GM12878 (cell line): ENCODE data around the gene FADS1. TPM values are rescaled to one million over a fixed set of nuclear protein-coding genes. Genes with fewer than 3 reads are reported as not detected.

Source experiments
- ASH2L ChIP-seq: fragments of 300-600, 200-600 bp; sonication (generic); IDR thresholded peaks from 2 replicates; pipeline ENCODE4 v1.6.1; 2017; ENCODE audit warnings: low read depth, mild to moderate bottlenecking, borderline replicate concordance
- BRCA1 ChIP-seq: IDR thresholded peaks from 2 replicates; pipeline ENCODE4 v1.6.1; 2011; ENCODE audit warnings: low read depth, low read length, improper control_type of control experiment
- CEBPB ChIP-seq, 2 experiments: fragments of 150-350 bp in 1 of 2; IDR thresholded peaks; 2 replicates each; pipeline ENCODE4 v1.6.1; 2012 to 2014; ENCODE audit warnings: low read depth in 2 of 2, low read length in 2 of 2, borderline replicate concordance in 1 of 2, inconsistent platforms in 1 of 2
- HCFC1 ChIP-seq: fragments of 150-350 bp; IDR thresholded peaks from 2 replicates; pipeline ENCODE4 v1.6.1; 2014; ENCODE audit warnings: low read length
- LARP7 ChIP-seq: fragments of 450-650 bp; IDR thresholded peaks from 2 replicates; pipeline ENCODE4 v1.6.1; 2017; ENCODE audit warnings: mild to moderate bottlenecking
- MXI1 ChIP-seq: fragments of 150-350 bp; IDR thresholded peaks from 2 replicates; pipeline ENCODE4 v1.6.1; 2011; ENCODE audit warnings: low read depth, mild to moderate bottlenecking, inconsistent platforms, low read length, improper control_type of control experiment
- NFIC ChIP-seq: IDR thresholded peaks from 2 replicates; pipeline ENCODE4 v1.6.1; 2012; ENCODE audit warnings: low read depth, mild to moderate bottlenecking, inconsistent platforms, low read length, moderate library complexity
- PAX8 ChIP-seq: fragments of 450-650 bp; IDR thresholded peaks from 2 replicates; pipeline ENCODE4 v1.6.1; 2017; ENCODE audit warnings: mild to moderate bottlenecking, moderate library complexity
- POLR2AphosphoS2 ChIP-seq: IDR thresholded peaks from 2 replicates; pipeline ENCODE4 v1.6.1; 2011; ENCODE audit warnings: low read depth, mild to moderate bottlenecking, low read length, improper control_type of control experiment, moderate library complexity
- RFX5 ChIP-seq: IDR thresholded peaks from 2 replicates; pipeline ENCODE4 v1.6.1; 2011; ENCODE audit warnings: low read depth, low read length, improper control_type of control experiment
- RUNX3 ChIP-seq: IDR thresholded peaks from 2 replicates; pipeline ENCODE4 v1.6.1; 2012; ENCODE audit warnings: low read length, inconsistent platforms
- SMARCA5 ChIP-seq: fragments of 450-650 bp; IDR thresholded peaks from 2 replicates; pipeline ENCODE4 v1.6.1; 2017; ENCODE audit warnings: mild to moderate bottlenecking
- SP1 ChIP-seq: IDR thresholded peaks from one replicate; pipeline ENCODE4 v1.6.1; 2011; ENCODE audit warnings: low read depth, low read length
- ZNF217 ChIP-seq: fragments of 450-650 bp; IDR thresholded peaks from 2 replicates; pipeline ENCODE4 v1.6.1; 2017; ENCODE audit warnings: antibody characterized with exemption, mild to moderate bottlenecking
- polyA plus RNA-seq, 11 experiments: library from polyadenylated mRNA; depleted of rRNA in 4 of 11; unstranded in 6 of 11; stranded (reverse) in 5 of 11; fragments of >200 nt; fragmentation: Nextera tagmentation in 4 of 11; fragmentation: Illumina TruSeq in 1 of 11; extraction: Ambion mirVana in 4 of 11; extraction: Trizol in 1 of 11; gene quantifications; 1 replicate in 1 of 11; 2 replicates in 10 of 11; pipeline versions ENCODE4 v1.2.1 to v1.2.3, GENCODE V29; 2011 to 2016; ENCODE audit warnings: inconsistent platforms in 2 of 11, missing spikeins in 2 of 11, low read depth in 1 of 11
- total RNA-seq, 4 experiments: library from RNA; depleted of rRNA in 3 of 4; stranded (reverse); fragments of >200 nt in 3 of 4; fragmentation: Illumina TruSeq in 1 of 4; extraction: Trizol in 1 of 4; gene quantifications; 2 replicates each; pipeline versions ENCODE4 v1.2.1 to v1.2.3, GENCODE V29; 2013 to 2021
- TF ChIP-seq, protein P1 (sequence below): fragments of 450-650 bp; IDR thresholded peaks from 2 replicates; pipeline ENCODE4 v1.6.1; 2018; ENCODE audit warnings: mild to moderate bottlenecking, low read depth, moderate library complexity; ENCODE audit not compliant: partially characterized antibody
- TF ChIP-seq, protein P2 (sequence below): fragments of 450-650 bp; IDR thresholded peaks from 2 replicates; pipeline ENCODE4 v1.6.1; 2017; ENCODE audit warnings: mild to moderate bottlenecking, moderate library complexity
- TF ChIP-seq, protein P3 (sequence below), 3 experiments: IDR thresholded peaks in 2 of 3; conservative IDR thresholded peaks in 1 of 3; 2 replicates each; pipeline ENCODE4 v1.5.1; 2011; ENCODE audit warnings: low read depth in 3 of 3, low read length in 3 of 3, mild to moderate bottlenecking in 3 of 3, control low read depth in 2 of 3, moderate library complexity in 2 of 3, inconsistent platforms in 1 of 3, mixed read lengths in 1 of 3; ENCODE audit not compliant: control insufficient read depth in 2 of 3, insufficient read depth in 1 of 3; ENCODE audit errors: extremely low read depth in 1 of 3
- TF ChIP-seq, protein P4 (sequence below): IDR thresholded peaks from 2 replicates; pipeline ENCODE4 v1.6.1; 2012; ENCODE audit warnings: low read depth, low read length, improper control_type of control experiment

The FADS1 gene
- total and polyA plus RNA-seq, 10 of the 15 experiments (the other 5 are each of a cell fraction or from before 2014, with no cell fraction given), result 8.8 to 73.9 (median 39.0) TPM

DNA sequence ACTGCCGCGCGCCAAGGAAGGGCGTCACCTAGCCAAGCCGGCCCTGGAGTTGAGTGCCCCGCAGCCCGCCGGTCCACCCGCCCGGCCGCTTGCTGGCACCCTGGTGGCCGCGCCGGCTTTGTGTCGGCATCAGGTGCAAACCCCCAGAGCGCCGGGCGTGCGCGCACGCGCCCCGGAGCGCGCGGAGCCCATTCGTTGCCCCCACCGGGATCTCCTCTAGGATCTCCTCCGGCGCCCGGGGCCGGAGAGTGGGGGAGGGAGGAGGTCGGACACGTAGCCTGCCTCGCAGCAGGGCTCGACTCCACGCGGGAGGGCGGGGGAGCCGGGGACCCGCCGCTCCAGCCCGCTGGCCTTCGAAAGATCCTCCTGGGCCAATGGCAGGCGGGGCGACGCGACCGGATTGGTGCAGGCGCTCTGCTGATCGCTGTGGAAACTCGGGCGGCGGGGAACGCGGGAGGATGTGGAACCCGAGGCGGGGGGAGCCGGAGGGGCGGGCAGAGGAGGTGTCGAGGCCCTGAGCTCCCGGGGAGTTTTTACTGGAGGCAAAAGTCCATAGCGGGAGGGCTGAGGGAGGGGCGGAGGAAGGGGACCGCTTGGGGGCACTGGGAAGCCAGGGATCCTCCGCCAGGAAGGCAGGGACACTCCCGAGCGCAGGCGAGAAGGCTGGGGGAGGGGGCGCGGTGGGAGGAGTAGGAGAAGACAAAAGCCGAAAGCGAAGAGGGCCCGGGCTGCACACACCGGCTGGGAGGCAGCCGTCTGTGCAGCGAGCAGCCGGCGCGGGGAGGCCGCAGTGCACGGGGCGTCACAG lies 11.0 kb upstream of the FADS1 start, which contains the start of gene FADS2 (continued):
- TF ChIP-seq, protein P1, sequence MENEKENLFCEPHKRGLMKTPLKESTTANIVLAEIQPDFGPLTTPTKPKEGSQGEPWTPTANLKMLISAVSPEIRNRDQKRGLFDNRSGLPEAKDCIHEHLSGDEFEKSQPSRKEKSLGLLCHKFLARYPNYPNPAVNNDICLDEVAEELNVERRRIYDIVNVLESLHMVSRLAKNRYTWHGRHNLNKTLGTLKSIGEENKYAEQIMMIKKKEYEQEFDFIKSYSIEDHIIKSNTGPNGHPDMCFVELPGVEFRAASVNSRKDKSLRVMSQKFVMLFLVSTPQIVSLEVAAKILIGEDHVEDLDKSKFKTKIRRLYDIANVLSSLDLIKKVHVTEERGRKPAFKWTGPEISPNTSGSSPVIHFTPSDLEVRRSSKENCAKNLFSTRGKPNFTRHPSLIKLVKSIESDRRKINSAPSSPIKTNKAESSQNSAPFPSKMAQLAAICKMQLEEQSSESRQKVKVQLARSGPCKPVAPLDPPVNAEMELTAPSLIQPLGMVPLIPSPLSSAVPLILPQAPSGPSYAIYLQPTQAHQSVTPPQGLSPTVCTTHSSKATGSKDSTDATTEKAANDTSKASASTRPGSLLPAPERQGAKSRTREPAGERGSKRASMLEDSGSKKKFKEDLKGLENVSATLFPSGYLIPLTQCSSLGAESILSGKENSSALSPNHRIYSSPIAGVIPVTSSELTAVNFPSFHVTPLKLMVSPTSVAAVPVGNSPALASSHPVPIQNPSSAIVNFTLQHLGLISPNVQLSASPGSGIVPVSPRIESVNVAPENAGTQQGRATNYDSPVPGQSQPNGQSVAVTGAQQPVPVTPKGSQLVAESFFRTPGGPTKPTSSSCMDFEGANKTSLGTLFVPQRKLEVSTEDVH, result no peak
- TF ChIP-seq MXI1 (peak; percentile 17; the same call in 1 of the 2 replicates), SMARCA5 (peak; percentile 50; the same call in 1 of the 2 replicates), PAX8 (no peak), LARP7 (peak; percentile 89), ASH2L (no peak), RFX5 (peak; percentile 35; the same call in 1 of the 2 replicates), BRCA1 (no peak), HCFC1 (peak; percentile 17; the same call in 1 of the 2 replicates), CEBPB (IDR thresholded peaks at IDR 0.05; ENCODE audit: borderline replicate concordance in 1 of 2, low read depth in 2 of 2, low read length in 2 of 2) (peak in 1 of 2 experiments; percentile 5; a peak in 1 of 4 replicates), NFIC (0 out of 2 replicates have a peak, but pooled peaks have one; percentile 30), ZNF217 (peak; percentile 40; the same call in 1 of the 2 replicates), RUNX3 (no peak), SP1 (peak; percentile 43), POLR2AphosphoS2 (no peak)
- TF ChIP-seq, protein P2, sequence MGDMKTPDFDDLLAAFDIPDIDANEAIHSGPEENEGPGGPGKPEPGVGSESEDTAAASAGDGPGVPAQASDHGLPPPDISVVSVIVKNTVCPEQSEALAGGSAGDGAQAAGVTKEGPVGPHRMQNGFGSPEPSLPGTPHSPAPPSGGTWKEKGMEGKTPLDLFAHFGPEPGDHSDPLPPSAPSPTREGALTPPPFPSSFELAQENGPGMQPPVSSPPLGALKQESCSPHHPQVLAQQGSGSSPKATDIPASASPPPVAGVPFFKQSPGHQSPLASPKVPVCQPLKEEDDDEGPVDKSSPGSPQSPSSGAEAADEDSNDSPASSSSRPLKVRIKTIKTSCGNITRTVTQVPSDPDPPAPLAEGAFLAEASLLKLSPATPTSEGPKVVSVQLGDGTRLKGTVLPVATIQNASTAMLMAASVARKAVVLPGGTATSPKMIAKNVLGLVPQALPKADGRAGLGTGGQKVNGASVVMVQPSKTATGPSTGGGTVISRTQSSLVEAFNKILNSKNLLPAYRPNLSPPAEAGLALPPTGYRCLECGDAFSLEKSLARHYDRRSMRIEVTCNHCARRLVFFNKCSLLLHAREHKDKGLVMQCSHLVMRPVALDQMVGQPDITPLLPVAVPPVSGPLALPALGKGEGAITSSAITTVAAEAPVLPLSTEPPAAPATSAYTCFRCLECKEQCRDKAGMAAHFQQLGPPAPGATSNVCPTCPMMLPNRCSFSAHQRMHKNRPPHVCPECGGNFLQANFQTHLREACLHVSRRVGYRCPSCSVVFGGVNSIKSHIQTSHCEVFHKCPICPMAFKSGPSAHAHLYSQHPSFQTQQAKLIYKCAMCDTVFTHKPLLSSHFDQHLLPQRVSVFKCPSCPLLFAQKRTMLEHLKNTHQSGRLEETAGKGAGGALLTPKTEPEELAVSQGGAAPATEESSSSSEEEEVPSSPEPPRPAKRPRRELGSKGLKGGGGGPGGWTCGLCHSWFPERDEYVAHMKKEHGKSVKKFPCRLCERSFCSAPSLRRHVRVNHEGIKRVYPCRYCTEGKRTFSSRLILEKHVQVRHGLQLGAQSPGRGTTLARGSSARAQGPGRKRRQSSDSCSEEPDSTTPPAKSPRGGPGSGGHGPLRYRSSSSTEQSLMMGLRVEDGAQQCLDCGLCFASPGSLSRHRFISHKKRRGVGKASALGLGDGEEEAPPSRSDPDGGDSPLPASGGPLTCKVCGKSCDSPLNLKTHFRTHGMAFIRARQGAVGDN, result peak; percentile 36
- TF ChIP-seq, protein P3, sequence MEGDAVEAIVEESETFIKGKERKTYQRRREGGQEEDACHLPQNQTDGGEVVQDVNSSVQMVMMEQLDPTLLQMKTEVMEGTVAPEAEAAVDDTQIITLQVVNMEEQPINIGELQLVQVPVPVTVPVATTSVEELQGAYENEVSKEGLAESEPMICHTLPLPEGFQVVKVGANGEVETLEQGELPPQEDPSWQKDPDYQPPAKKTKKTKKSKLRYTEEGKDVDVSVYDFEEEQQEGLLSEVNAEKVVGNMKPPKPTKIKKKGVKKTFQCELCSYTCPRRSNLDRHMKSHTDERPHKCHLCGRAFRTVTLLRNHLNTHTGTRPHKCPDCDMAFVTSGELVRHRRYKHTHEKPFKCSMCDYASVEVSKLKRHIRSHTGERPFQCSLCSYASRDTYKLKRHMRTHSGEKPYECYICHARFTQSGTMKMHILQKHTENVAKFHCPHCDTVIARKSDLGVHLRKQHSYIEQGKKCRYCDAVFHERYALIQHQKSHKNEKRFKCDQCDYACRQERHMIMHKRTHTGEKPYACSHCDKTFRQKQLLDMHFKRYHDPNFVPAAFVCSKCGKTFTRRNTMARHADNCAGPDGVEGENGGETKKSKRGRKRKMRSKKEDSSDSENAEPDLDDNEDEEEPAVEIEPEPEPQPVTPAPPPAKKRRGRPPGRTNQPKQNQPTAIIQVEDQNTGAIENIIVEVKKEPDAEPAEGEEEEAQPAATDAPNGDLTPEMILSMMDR (IDR thresholded peaks at IDR 0.05 in 2 of 3, conservative IDR thresholded peaks at IDR 0.05 in 1 of 3; ENCODE audit: control insufficient read depth in 2 of 3, extremely low read depth in 1 of 3, insufficient read depth in 1 of 3, low read depth in 3 of 3, low read length in 3 of 3), result peak in 2 of 3 experiments; percentile 9 to 14; a peak in 2 of 6 replicates
- TF ChIP-seq, protein P4, sequence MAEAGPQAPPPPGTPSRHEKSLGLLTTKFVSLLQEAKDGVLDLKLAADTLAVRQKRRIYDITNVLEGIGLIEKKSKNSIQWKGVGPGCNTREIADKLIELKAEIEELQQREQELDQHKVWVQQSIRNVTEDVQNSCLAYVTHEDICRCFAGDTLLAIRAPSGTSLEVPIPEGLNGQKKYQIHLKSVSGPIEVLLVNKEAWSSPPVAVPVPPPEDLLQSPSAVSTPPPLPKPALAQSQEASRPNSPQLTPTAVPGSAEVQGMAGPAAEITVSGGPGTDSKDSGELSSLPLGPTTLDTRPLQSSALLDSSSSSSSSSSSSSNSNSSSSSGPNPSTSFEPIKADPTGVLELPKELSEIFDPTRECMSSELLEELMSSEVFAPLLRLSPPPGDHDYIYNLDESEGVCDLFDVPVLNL, result peak; percentile 81
